ENCODE results near the gene HMG20B. TPM values are rescaled to one million over a fixed set of nuclear protein-coding genes. Genes with fewer than 3 reads are reported as not detected.

HMG20B gene
- total and polyA plus RNA-seq, 2 donors = 30.6 to 109 TPM

- no peak for DNase-seq (ENCODE audit: extremely low spot score)
- no peaks in the 10 kb centered on the region for H3K36me3 ChIP-seq (ENCODE audit: insufficient read depth)
Observed at GRCh38 chr19:3589439-3589838, 16.7 kb downstream of the HMG20B start.

DNA sequence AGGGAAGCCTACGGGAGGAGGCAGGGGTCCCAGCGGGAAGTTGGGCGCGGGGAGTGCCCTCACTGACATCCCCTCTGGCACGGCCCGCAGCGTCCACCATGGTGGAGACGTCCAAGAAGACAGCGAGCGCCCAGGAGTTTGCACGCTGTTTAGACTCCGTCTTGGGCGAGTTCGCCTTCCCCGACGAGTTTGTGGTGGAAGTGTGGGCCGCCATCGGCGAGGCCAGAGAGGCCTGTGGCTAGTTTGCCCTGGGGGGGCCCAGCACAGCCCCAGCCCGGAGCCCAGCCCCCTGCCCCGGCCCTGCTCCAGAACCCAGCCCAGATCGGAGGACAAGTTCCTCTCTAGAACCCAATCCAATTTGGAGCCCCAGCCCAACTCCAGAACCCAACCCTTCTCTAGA is 17.2 kb downstream of the HMG20B start:
- no peak for DNase-seq (ENCODE audit: extremely low spot score)

More at GRCh38 chr19:3589439-3589838, 16.7 kb downstream of the HMG20B start:
- Histone ChIP-seq H3K4me3 (ENCODE audit: low read depth, low read length) (no peak overlapping the region), H3K4me1 (ENCODE audit: insufficient read depth) (no peaks in the 10 kb centered on the region), H3K27ac (ENCODE audit: low read depth) (no peak overlapping the region)
- 86% methylated on average over 11 of the region's 11 CpGs for WGBS

GRCh38 chr19:3590991-3591659 is 18.4 kb downstream of the HMG20B start:
- Histone ChIP-seq H3K27ac (ENCODE audit: low read depth) (no peak overlapping the region), H3K4me3 (ENCODE audit: low read depth, low read length) (no peak overlapping the region), H3K4me1 (ENCODE audit: insufficient read depth) (no peaks in the 10 kb centered on the region), H3K36me3 (ENCODE audit: insufficient read depth) (no peaks in the 10 kb centered on the region)
- 93% methylated on average over 8 of the region's 8 CpGs for WGBS
- DNase-seq (ENCODE audit: extremely low spot score) = no peak

More for the DNA sequence above, 17.2 kb downstream of the HMG20B start:
- WGBS = 97% methylated on average over 22 of the region's 22 CpGs
- Histone ChIP-seq H3K4me1 (ENCODE audit: insufficient read depth) (no peaks in the 10 kb centered on the region), H3K4me3 (ENCODE audit: low read depth, low read length) (no peak overlapping the region), H3K27ac (ENCODE audit: low read depth) (no peak overlapping the region), H3K36me3 (ENCODE audit: insufficient read depth) (no peaks in the 10 kb centered on the region)

DNA sequence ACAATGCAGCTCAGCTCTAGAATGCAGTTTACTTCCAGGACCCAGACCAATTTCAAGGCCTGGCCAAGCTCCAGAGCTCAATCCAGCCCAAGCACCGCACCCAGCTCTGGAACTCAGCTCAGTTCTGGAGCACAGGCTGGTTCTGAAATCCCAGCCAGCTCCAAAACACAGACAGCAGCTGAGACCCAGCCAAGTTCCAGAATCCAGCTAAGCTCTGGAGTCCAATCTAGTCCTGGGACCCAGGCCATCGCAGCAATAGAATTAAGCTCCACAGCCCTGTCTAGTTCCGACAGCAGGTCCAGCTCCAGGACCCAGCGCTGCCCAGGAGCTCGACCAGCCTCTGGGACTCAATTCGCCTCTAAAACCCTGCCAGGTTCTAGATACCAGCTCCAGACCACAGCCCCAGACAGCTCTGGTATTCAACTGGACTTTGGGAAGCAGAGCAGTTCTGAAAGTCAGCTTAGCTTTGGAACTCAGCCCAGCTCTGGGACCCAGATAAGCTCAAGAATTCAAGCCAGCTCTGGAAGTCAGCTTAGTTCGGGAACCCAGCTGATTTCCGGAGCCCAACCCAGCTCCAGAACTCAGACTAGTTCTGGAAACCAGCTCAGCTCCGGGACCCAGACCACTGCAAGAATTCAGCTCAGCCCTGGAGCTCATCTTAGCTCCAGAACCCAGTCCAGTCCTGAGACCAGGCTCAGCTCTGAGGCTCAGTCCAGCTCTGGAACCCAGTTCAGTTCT is 19.3 kb downstream of the HMG20B start:
- no peak overlapping the region for H3K4me3 ChIP-seq (ENCODE audit: low read depth, low read length)
- H3K36me3 ChIP-seq (ENCODE audit: insufficient read depth) = no peaks in the 10 kb centered on the region
- H3K27ac ChIP-seq (ENCODE audit: low read depth) = no peak overlapping the region
- H3K4me1 ChIP-seq (ENCODE audit: insufficient read depth) = no peaks in the 10 kb centered on the region
- 72% methylated on average over 9 of the region's 9 CpGs for WGBS
- DNase-seq (ENCODE audit: extremely low spot score) = no peak

- no peak overlapping the region for H3K27ac ChIP-seq (ENCODE audit: low read depth)
- H3K4me1 ChIP-seq (ENCODE audit: insufficient read depth) = no peaks in the 10 kb centered on the region
- no peaks in the 10 kb centered on the region for H3K36me3 ChIP-seq (ENCODE audit: insufficient read depth)
- no peak for DNase-seq (ENCODE audit: extremely low spot score)
- WGBS = 32% methylated on average over 11 of the region's 11 CpGs
- no peak overlapping the region for H3K4me3 ChIP-seq (ENCODE audit: low read depth, low read length)
Observed at GRCh38 chr19:3593156-3593555, 20.4 kb downstream of the HMG20B start.

- Histone ChIP-seq H3K4me1 (ENCODE audit: insufficient read depth) (no peaks in the 10 kb centered on the region), H3K27ac (ENCODE audit: low read depth) (no peak overlapping the region), H3K4me3 (ENCODE audit: low read depth, low read length) (no peak overlapping the region), H3K36me3 (ENCODE audit: insufficient read depth) (no peaks in the 10 kb centered on the region)
- WGBS = 76% methylated on average over 34 of the region's 34 CpGs
- DNase-seq (ENCODE audit: extremely low spot score) = no peak
Observed at GRCh38 chr19:3595521-3596061, 22.8 kb downstream of the HMG20B start.

GRCh38 chr19:3599776-3600187 is 27.0 kb downstream of the HMG20B start:
- Histone ChIP-seq H3K36me3 (ENCODE audit: insufficient read depth) (no peaks in the 10 kb centered on the region), H3K27ac (ENCODE audit: low read depth) (no peak overlapping the region), H3K4me3 (ENCODE audit: low read depth, low read length) (no peak overlapping the region), H3K4me1 (ENCODE audit: insufficient read depth) (no peaks in the 10 kb centered on the region)
- 90% methylated on average over 28 of the region's 28 CpGs for WGBS
- no peak for DNase-seq (ENCODE audit: extremely low spot score)

DNA sequence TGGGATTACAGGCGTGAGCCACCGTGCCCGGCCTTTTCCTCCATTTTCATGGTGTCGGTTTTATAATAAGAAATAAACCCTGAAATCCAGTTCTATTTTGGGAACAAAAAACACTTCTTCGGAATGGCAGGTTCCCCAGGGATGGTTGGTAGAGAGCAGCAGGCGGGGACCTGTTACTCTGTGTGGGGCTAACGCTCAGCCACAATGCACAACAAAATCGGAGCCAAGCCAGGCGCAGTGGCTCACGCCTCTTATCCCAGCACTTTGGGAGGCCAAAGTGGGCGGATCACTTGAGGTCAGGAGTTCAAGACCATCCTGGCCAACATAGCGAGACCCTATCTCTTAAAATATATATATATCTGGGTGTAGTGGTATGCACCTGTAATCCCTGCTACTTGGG is 28.3 kb downstream of the HMG20B start:
- Histone ChIP-seq H3K27ac (ENCODE audit: low read depth) (no peak overlapping the region), H3K36me3 (ENCODE audit: insufficient read depth) (no peaks in the 10 kb centered on the region), H3K4me3 (ENCODE audit: low read depth, low read length) (no peak overlapping the region), H3K4me1 (ENCODE audit: insufficient read depth) (no peaks in the 10 kb centered on the region)
- no peak for DNase-seq (ENCODE audit: extremely low spot score)
- 87% methylated on average over 12 of the region's 12 CpGs for WGBS

- no peak overlapping the region for H3K27ac ChIP-seq (ENCODE audit: low read depth)
- no peak for DNase-seq (ENCODE audit: extremely low spot score)
- WGBS = 57% methylated on average over 23 of the region's 23 CpGs
- H3K4me1 ChIP-seq (ENCODE audit: insufficient read depth) = no peaks in the 10 kb centered on the region
- no peaks in the 10 kb centered on the region for H3K36me3 ChIP-seq (ENCODE audit: insufficient read depth)
- no peak overlapping the region for H3K4me3 ChIP-seq (ENCODE audit: low read depth, low read length)
Observed at GRCh38 chr19:3603121-3603811, 30.5 kb downstream of the HMG20B start.

GRCh38 chr19:3604227-3604986 is 31.7 kb downstream of the HMG20B start:
- Histone ChIP-seq H3K27ac (ENCODE audit: low read depth) (no peak overlapping the region), H3K4me3 (ENCODE audit: low read depth, low read length) (no peak overlapping the region), H3K4me1 (ENCODE audit: insufficient read depth) (no peaks in the 10 kb centered on the region), H3K36me3 (ENCODE audit: insufficient read depth) (no peaks in the 10 kb centered on the region)
- 79% methylated on average over 27 of the region's 27 CpGs for WGBS
- no peak for DNase-seq (ENCODE audit: extremely low spot score)

GRCh38 chr19:3604987-3605343 is 32.2 kb downstream of the HMG20B start:
- no peak overlapping the region for H3K27ac ChIP-seq (ENCODE audit: low read depth)
- no peaks in the 10 kb centered on the region for H3K36me3 ChIP-seq (ENCODE audit: insufficient read depth)
- no peak overlapping the region for H3K4me3 ChIP-seq (ENCODE audit: low read depth, low read length)
- no peak for DNase-seq (ENCODE audit: extremely low spot score)
- WGBS = 68% methylated on average over 11 of the region's 11 CpGs
- no peaks in the 10 kb centered on the region for H3K4me1 ChIP-seq (ENCODE audit: insufficient read depth)

- Histone ChIP-seq H3K4me1 (ENCODE audit: insufficient read depth) (no peaks in the 10 kb centered on the region), H3K36me3 (ENCODE audit: insufficient read depth) (no peaks in the 10 kb centered on the region), H3K27ac (ENCODE audit: low read depth) (no peak overlapping the region), H3K4me3 (ENCODE audit: low read depth, low read length) (no peak overlapping the region)
- WGBS = 74% methylated on average over 3 of the region's 3 CpGs
- DNase-seq (ENCODE audit: extremely low spot score) = no peak
Observed at GRCh38 chr19:3605361-3605760, 32.6 kb downstream of the HMG20B start.

- no peak for DNase-seq (ENCODE audit: extremely low spot score)
- Histone ChIP-seq H3K36me3 (ENCODE audit: insufficient read depth) (no peaks in the 10 kb centered on the region), H3K27ac (ENCODE audit: low read depth) (no peak overlapping the region), H3K4me1 (ENCODE audit: insufficient read depth) (no peaks in the 10 kb centered on the region), H3K4me3 (ENCODE audit: low read depth, low read length) (peak overlapping the region; percentile 49)
- WGBS = 61% methylated on average over 5 of the region's 5 CpGs
Observed at GRCh38 chr19:3605770-3606169, 33.0 kb downstream of the HMG20B start.
